ENCODE data around the gene ZFHX2.

The ZFHX2 gene

GRCh38 chr14:23563473-23564180, 12.1 kb upstream of the ZFHX2 start:
- H3K36me3 ChIP-seq (ENCODE audit: insufficient read depth, low read depth, low read length), result peaks cover 58% of the 10 kb centered on the region
- H3K4me1 ChIP-seq (ENCODE audit: insufficient read depth, low read length), result peaks cover 14% of the 10 kb centered on the region; the same call in 1 of the 2 replicates
- H3K27me3 ChIP-seq (ENCODE audit: insufficient read depth, low read length), result no peaks in the 10 kb centered on the region
- no peak overlapping the region for H3K27ac ChIP-seq (ENCODE audit: low read length)
- no peak overlapping the region for H3K4me3 ChIP-seq (ENCODE audit: low read length)
- no peaks in the 10 kb centered on the region for H3K9me3 ChIP-seq (ENCODE audit: insufficient read depth, low read depth, low read length)
- no peak overlapping the region for H3K9ac ChIP-seq (ENCODE audit: low read depth, low read length)

- Histone ChIP-seq H3K4me3 (ENCODE audit: low read length) (no peak overlapping the region), H3K9me3 (ENCODE audit: insufficient read depth, low read depth, low read length) (no peaks in the 10 kb centered on the region), H3K9ac (ENCODE audit: low read depth, low read length) (no peak overlapping the region), H3K27ac (ENCODE audit: low read length) (no peak overlapping the region), H3K27me3 (ENCODE audit: insufficient read depth, low read length) (no peaks in the 10 kb centered on the region), H3K36me3 (ENCODE audit: insufficient read depth, low read depth, low read length) (peaks cover 65% of the 10 kb centered on the region), H3K4me1 (ENCODE audit: insufficient read depth, low read length) (peaks cover 8% of the 10 kb centered on the region; the same call in 1 of the 2 replicates)
Observed at GRCh38 chr14:23562822-23563472, 11.4 kb upstream of the ZFHX2 start.

GRCh38 chr14:23561873-23562821, 10.6 kb upstream of the ZFHX2 start:
- no peaks in the 10 kb centered on the region for H3K9me3 ChIP-seq (ENCODE audit: insufficient read depth, low read depth, low read length)
- H3K4me3 ChIP-seq (ENCODE audit: low read length), result no peak overlapping the region
- no peak overlapping the region for H3K9ac ChIP-seq (ENCODE audit: low read depth, low read length)
- no peaks in the 10 kb centered on the region for H3K27me3 ChIP-seq (ENCODE audit: insufficient read depth, low read length)
- peaks cover 70% of the 10 kb centered on the region for H3K36me3 ChIP-seq (ENCODE audit: insufficient read depth, low read depth, low read length)
- no peak overlapping the region for H3K27ac ChIP-seq (ENCODE audit: low read length)
- H3K4me1 ChIP-seq (ENCODE audit: insufficient read depth, low read length), result peaks cover 14% of the 10 kb centered on the region; the same call in 1 of the 2 replicates

DNA sequence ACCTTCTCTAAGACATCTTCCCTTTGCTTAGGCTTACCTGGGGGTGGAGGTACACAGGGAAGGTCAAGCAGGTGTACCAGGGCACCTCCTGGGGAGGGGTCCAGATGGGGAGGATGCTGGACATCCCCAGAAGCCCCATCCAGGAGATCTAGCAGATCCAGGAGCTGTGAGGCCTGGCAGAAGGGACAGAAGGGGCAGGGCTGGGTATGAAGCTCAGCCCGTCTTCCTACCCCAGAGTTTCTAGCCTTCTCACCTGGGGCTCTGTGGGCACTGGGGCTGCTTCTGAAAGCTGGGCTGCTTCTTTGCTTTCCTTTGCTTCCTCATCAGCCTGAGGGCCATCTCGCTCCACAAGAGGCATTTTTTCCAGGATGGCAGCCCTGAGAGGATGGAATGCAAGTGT, 9.7 kb upstream of the ZFHX2 start:
- H3K9me3 ChIP-seq (ENCODE audit: insufficient read depth, low read depth, low read length), result no peaks in the 10 kb centered on the region
- peaks cover 70% of the 10 kb centered on the region for H3K36me3 ChIP-seq (ENCODE audit: insufficient read depth, low read depth, low read length)
- no peak overlapping the region for H3K27ac ChIP-seq (ENCODE audit: low read length)
- no peak overlapping the region for H3K9ac ChIP-seq (ENCODE audit: low read depth, low read length)
- peaks cover 20% of the 10 kb centered on the region; the same call in 1 of the 2 replicates for H3K4me1 ChIP-seq (ENCODE audit: insufficient read depth, low read length)
- H3K27me3 ChIP-seq (ENCODE audit: insufficient read depth, low read length), result no peaks in the 10 kb centered on the region
- H3K4me3 ChIP-seq (ENCODE audit: low read length), result no peak overlapping the region

GRCh38 chr14:23559926-23560520, 8.5 kb upstream of the ZFHX2 start:
- no peak overlapping the region for H3K4me3 ChIP-seq (ENCODE audit: low read length)
- H3K4me1 ChIP-seq (ENCODE audit: insufficient read depth, low read length), result peaks cover 20% of the 10 kb centered on the region; the same call in 1 of the 2 replicates
- H3K27me3 ChIP-seq (ENCODE audit: insufficient read depth, low read length), result no peaks in the 10 kb centered on the region
- H3K27ac ChIP-seq (ENCODE audit: low read length), result no peak overlapping the region
- no peak overlapping the region for H3K9ac ChIP-seq (ENCODE audit: low read depth, low read length)
- H3K9me3 ChIP-seq (ENCODE audit: insufficient read depth, low read depth, low read length), result no peaks in the 10 kb centered on the region
- H3K36me3 ChIP-seq (ENCODE audit: insufficient read depth, low read depth, low read length), result peaks cover 61% of the 10 kb centered on the region

DNA sequence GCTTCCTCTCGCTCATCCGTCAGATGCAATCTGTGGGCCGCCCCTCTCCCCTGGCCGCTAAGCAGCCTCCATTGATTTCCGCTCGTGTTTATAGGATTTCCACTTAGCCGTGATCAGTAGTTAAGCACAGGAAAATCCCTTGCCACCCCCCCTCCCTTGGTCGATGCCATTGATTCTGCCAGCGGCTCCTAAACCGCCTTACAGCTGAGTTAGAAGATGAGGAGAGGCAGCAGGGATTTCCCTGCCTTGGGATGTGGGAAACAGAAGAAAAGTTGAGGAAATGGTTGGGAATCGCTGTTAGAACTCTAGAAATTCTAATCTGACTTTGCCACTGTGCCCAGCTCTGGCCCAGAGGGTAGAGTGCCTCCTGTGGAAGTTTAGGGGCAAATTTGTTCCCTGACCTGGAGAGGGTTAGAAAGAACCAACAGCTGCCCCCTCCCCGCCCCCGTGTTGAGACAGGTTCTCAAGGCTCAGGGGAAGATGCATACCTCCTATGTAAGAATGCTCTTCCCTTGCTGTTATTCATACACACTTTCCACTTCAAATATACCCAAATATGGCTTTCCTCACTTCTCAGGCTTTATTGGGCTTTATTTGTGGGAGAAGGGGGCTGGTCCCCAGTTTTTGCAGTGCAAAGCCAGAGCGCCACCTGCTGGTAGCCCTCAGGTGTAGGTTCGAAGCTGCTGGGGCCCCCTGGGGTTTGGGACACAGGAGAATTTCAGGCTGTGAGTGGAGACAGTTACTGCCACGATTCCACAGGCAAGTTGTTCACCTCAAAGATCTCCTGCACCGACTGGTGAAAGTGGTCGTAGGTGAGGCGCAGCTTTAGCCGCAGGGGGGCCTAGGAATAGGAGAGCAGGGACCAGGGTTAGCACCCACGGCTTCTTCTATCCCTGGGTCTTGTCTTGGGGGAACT, 7.7 kb upstream of the ZFHX2 start:
- H3K36me3 ChIP-seq (ENCODE audit: insufficient read depth, low read depth, low read length), result peaks cover 54% of the 10 kb centered on the region
- peaks cover 20% of the 10 kb centered on the region; the same call in 1 of the 2 replicates for H3K4me1 ChIP-seq (ENCODE audit: insufficient read depth, low read length)
- H3K27ac ChIP-seq (ENCODE audit: low read length), result peak overlapping the region; percentile 10

GRCh38 chr14:23558346-23559009, 6.9 kb upstream of the ZFHX2 start:
- Histone ChIP-seq H3K36me3 (ENCODE audit: insufficient read depth, low read depth, low read length) (peaks cover 48% of the 10 kb centered on the region), H3K27me3 (ENCODE audit: insufficient read depth, low read length) (no peaks in the 10 kb centered on the region), H3K4me1 (ENCODE audit: insufficient read depth, low read length) (peaks cover 20% of the 10 kb centered on the region; the same call in 1 of the 2 replicates), H3K27ac (ENCODE audit: low read length) (peak overlapping the region; percentile 10), H3K4me3 (ENCODE audit: low read length) (no peak overlapping the region), H3K9ac (ENCODE audit: low read depth, low read length) (peak overlapping the region; percentile 57; the same call in 1 of the 2 replicates), H3K9me3 (ENCODE audit: insufficient read depth, low read depth, low read length) (no peaks in the 10 kb centered on the region)

More for the DNA sequence above, 7.7 kb upstream of the ZFHX2 start:
- H3K9ac ChIP-seq (ENCODE audit: low read depth, low read length), result peak overlapping the region; percentile 57; the same call in 1 of the 2 replicates
- H3K27me3 ChIP-seq (ENCODE audit: insufficient read depth, low read length), result no peaks in the 10 kb centered on the region
- no peaks in the 10 kb centered on the region for H3K9me3 ChIP-seq (ENCODE audit: insufficient read depth, low read depth, low read length)
- no peak overlapping the region for H3K4me3 ChIP-seq (ENCODE audit: low read length)

- Histone ChIP-seq H3K27ac (ENCODE audit: low read length) (no peak overlapping the region), H3K9ac (ENCODE audit: low read depth, low read length) (no peak overlapping the region; the same call in 1 of the 2 replicates), H3K36me3 (ENCODE audit: insufficient read depth, low read depth, low read length) (peaks cover 47% of the 10 kb centered on the region), H3K27me3 (ENCODE audit: insufficient read depth, low read length) (no peaks in the 10 kb centered on the region), H3K4me3 (ENCODE audit: low read length) (no peak overlapping the region), H3K9me3 (ENCODE audit: insufficient read depth, low read depth, low read length) (no peaks in the 10 kb centered on the region), H3K4me1 (ENCODE audit: insufficient read depth, low read length) (peaks cover 20% of the 10 kb centered on the region; the same call in 1 of the 2 replicates)
Observed at GRCh38 chr14:23557946-23558345, 6.4 kb upstream of the ZFHX2 start.

DNA sequence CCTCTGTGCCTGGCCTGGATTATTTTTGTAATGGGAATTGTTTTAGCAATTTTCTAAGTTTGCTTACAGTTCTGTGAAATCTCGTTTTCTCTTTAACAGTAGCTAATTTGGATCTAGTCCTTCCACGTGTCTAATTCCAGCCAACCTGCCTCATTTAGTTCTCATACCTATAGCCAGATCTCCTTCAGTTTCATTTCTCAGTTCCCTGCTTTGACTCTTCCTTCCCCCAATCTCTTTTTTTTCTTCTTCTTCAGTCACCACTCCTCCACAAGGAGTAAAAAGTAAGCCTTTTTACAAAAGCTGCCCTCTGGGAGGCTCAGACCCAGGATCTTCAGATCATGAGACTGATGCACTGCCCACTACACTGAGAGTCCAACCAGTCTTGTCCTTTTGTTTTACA, 6.0 kb upstream of the ZFHX2 start:
- peak overlapping the region; percentile 14; the same call in 1 of the 2 replicates for H3K4me3 ChIP-seq (ENCODE audit: low read length)
- no peaks in the 10 kb centered on the region for H3K27me3 ChIP-seq (ENCODE audit: insufficient read depth, low read length)
- no peaks in the 10 kb centered on the region for H3K9me3 ChIP-seq (ENCODE audit: insufficient read depth, low read depth, low read length)
- H3K9ac ChIP-seq (ENCODE audit: low read depth, low read length), result peak overlapping the region; percentile 30; the same call in 1 of the 2 replicates
- peaks cover 47% of the 10 kb centered on the region for H3K36me3 ChIP-seq (ENCODE audit: insufficient read depth, low read depth, low read length)
- no peak overlapping the region for H3K27ac ChIP-seq (ENCODE audit: low read length)
- H3K4me1 ChIP-seq (ENCODE audit: insufficient read depth, low read length), result peaks cover 20% of the 10 kb centered on the region; the same call in 1 of the 2 replicates
